A673 (cell line): ENCODE results near the gene GFOD2. TPM values are rescaled to one million over a fixed set of nuclear protein-coding genes. Genes with fewer than 3 reads are reported as not detected.

Experiments
- BruUV-seq: library from RNA; stranded (reverse); fragments of 400-500 nt; replicated peaks from 2 replicates; lab custom pipeline; 2021; lab: Mats Ljungman, UMichigan
- CTCF ChIA-PET: fragments of 300-600 bp; sonication (Branson Sonifier 250); formaldehyde crosslinking; loops from one replicate; lab custom pipeline; 2022; ENCODE audit warnings: antibody characterized with exemption; lab: Charles Lee
- POLR2A ChIA-PET: fragments of 300-600 bp; sonication (Branson Sonifier 250); formaldehyde crosslinking; loops from one replicate; lab custom pipeline; 2022; ENCODE audit warnings: antibody characterized with exemption; ENCODE audit not compliant: low non-redundant PET; lab: Charles Lee
- DNase-seq: peaks from one replicate; pipeline ENCODE4 v3.0.0-alpha.2; 2015; ENCODE audit warnings: low spot score
- H3K27ac ChIP-seq: fragments of 200-600 bp; sonication (generic); 2 replicates; pipeline ENCODE4 v1.5.1; 2016; ENCODE audit warnings: mixed run types, low read depth, mild to moderate bottlenecking, mixed read lengths, antibody characterized with exemption, low read length; ENCODE audit not compliant: poor library complexity, severe bottlenecking
- H3K27me3 ChIP-seq: fragments of 200-600 bp; sonication (generic); replicated peaks from 2 replicates; pipeline ENCODE4 v1.6.1; 2017; ENCODE audit warnings: mixed run types, low read depth, mild to moderate bottlenecking, mixed read lengths, antibody characterized with exemption, low read length; ENCODE audit not compliant: insufficient read depth, poor library complexity
- H3K36me3 ChIP-seq: fragments of 200-600 bp; sonication (generic); 2 replicates; pipeline ENCODE4 v1.6.1; 2016; ENCODE audit warnings: mixed run types, mild to moderate bottlenecking, mixed read lengths, antibody characterized with exemption, low read length; ENCODE audit not compliant: insufficient read depth, poor library complexity, severe bottlenecking
- H3K4me1 ChIP-seq: fragments of 200-600 bp; sonication (generic); 2 replicates; pipeline ENCODE4 v1.6.1; 2017; ENCODE audit warnings: mixed run types, mild to moderate bottlenecking, mixed read lengths, antibody characterized with exemption, low read length; ENCODE audit not compliant: insufficient read depth, poor library complexity, severe bottlenecking
- H3K4me3 ChIP-seq: fragments of 200-600 bp; sonication (generic); 2 replicates; pipeline ENCODE4 v1.5.1; 2016; ENCODE audit warnings: low read depth, mixed run types, mild to moderate bottlenecking, mixed read lengths, low read length; ENCODE audit not compliant: poor library complexity, severe bottlenecking
- H3K9me3 ChIP-seq: fragments of 200-600 bp; sonication (generic); 2 replicates; pipeline ENCODE4 v1.6.1; 2016; ENCODE audit warnings: mixed run types, low read depth, mild to moderate bottlenecking, mixed read lengths, antibody characterized with exemption, low read length; ENCODE audit not compliant: poor library complexity, severe bottlenecking
- CTCF ChIP-seq: fragments of 300-800, 200-600 bp; sonication (generic); conservative IDR thresholded peaks from 2 replicates; pipeline ENCODE4 v1.5.1; 2017; ENCODE audit warnings: low read depth, mild to moderate bottlenecking, antibody characterized with exemption, low read length, moderate library complexity, mixed read lengths
- EZH2 ChIP-seq: fragments of 200-600 bp; sonication (generic); IDR thresholded peaks from 2 replicates; pipeline ENCODE4 v1.6.1; 2017; ENCODE audit warnings: borderline replicate concordance, low read depth, mild to moderate bottlenecking, mixed read lengths, antibody characterized with exemption, low read length; ENCODE audit not compliant: poor library complexity, severe bottlenecking
- intact Hi-C: fragments of 100-400 bp; cut with micrococcal nuclease; formaldehyde crosslinking; loops from one replicate; pipeline ENCODE4 v1.10.0; 2022; ENCODE audit not compliant: unreplicated experiment
- total RNA-seq: library from RNA; stranded (reverse); gene quantifications from 2 replicates; pipeline ENCODE4 v1.2.3, GENCODE V29; 2021

Gene GFOD2
- total RNA-seq, 1 experiment from 2014 or later: 22.6 TPM

DNA sequence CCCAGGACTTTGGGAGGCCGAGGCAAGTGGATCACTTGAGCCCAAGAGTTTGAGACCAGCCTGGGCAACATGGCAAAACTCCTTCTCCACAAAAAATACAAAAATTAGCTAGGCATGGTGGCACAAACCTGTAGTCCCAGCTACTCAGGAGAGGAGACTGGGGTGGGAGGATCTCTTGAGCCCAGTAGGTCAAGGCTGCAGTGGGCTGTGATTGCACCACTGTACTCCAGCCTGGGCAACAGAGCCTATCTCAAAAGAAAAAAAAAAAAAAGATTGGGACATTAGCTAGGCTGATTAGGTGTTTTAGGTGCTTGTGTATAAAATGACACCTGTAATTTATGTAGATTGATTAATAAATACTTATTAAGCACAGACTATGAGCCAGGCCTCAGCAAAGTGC lies 10.1 kb downstream of the GFOD2 start:
- BruUV-seq: no TSS peak
- intact Hi-C loops: no loop called here
- TF ChIP-seq EZH2 (no peak), CTCF (no peak)
- ChIA-PET CTCF (no interaction called here), POLR2A (no interaction called here)
- Histone ChIP-seq H3K36me3 (no peaks in the 10 kb centered on the region), H3K9me3 (no peaks in the 10 kb centered on the region), H3K27ac (no peak overlapping the region), H3K4me1 (no peaks in the 10 kb centered on the region), H3K4me3 (no peak overlapping the region), H3K27me3 (no peaks in the 10 kb centered on the region)
- DNase-seq: no peak

DNA sequence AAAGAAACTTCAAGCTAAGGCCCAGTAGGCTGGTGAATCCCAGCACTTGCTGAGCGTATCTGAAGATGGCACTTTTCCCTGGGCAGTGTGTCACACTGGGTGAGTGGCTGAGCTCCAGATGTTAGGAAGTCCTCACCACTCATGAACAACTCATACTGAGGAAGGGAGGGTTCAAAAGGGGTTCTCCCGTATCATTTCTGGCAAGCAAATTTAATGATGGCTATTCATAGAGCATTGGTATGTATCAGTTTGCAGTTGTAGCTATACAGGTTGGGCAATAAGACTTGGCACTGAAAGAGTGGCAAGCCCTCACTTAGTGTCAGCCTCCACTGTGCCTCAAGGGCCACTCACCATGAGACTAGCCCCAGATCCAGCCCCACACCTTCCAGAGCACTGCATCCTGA lies 10.7 kb downstream of the GFOD2 start:
- no peak for DNase-seq
- H3K27ac ChIP-seq: no peak overlapping the region
- no peak overlapping the region for H3K4me3 ChIP-seq
- no peaks in the 10 kb centered on the region for H3K4me1 ChIP-seq
- TF ChIP-seq CTCF: no peak
- no peak for TF ChIP-seq EZH2
- H3K36me3 ChIP-seq: no peaks in the 10 kb centered on the region
- H3K9me3 ChIP-seq: no peaks in the 10 kb centered on the region
- POLR2A ChIA-PET: no interaction called here
- intact Hi-C loops: no loop called here
- no peaks in the 10 kb centered on the region for H3K27me3 ChIP-seq
- CTCF ChIA-PET: interaction anchor here (0.6 kb wide), 1 partner anchor 232 kb away, joined by 9 read pairs; no protein-coding TSS in a partner anchor
- no TSS peak for BruUV-seq

DNA sequence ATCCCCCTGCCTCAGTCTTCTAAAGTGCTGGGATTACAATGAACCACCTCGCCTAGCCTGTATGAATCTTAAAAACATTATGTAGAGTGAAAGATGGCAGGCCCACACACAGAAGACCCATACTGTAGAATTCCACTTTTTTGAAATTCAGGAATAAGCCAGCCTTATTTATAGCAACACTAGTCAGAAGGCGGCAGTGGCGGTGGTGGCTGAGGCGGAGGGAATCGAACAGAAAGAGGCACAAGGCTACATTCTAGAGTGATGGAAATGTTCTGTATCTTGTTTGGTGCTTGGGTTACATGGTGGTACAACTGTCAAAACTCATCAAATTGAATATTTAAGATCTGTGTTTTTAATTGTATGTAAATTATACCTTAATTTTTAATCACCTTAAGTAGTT lies 11.3 kb downstream of the GFOD2 start:
- Histone ChIP-seq H3K27ac (no peak overlapping the region), H3K4me3 (no peak overlapping the region), H3K9me3 (no peaks in the 10 kb centered on the region), H3K27me3 (no peaks in the 10 kb centered on the region), H3K36me3 (no peaks in the 10 kb centered on the region), H3K4me1 (no peaks in the 10 kb centered on the region)
- no TSS peak for BruUV-seq
- intact Hi-C loops: no loop called here
- ChIA-PET CTCF (interaction anchor here (0.6 kb wide), 1 partner anchor 232 kb away, joined by 9 read pairs; no protein-coding TSS in a partner anchor), POLR2A (no interaction called here)
- TF ChIP-seq CTCF (no peak), EZH2 (no peak)
- DNase-seq: no peak
